PC-3 (cell line): ENCODE results near the gene TMEM132D.

ENCODE experiments used
- CTCF ChIP-seq: fragments of 300-600 bp; sonication (generic); conservative IDR thresholded peaks from 2 replicates; pipeline ENCODE4 v1.5.1; 2017; ENCODE audit warnings: antibody characterized with exemption, low read depth, mild to moderate bottlenecking, low read length
- EZH2 ChIP-seq: fragments of 300-600 bp; sonication (generic); IDR thresholded peaks from one replicate; pipeline ENCODE4 v1.6.1; 2017; ENCODE audit warnings: antibody characterized with exemption, mild to moderate bottlenecking, low read length; ENCODE audit not compliant: unreplicated experiment

- TF ChIP-seq CTCF, result no peak
- no peak for TF ChIP-seq EZH2
Measured at GRCh38 chr12:129413295-129413694, 490.5 kb downstream of the TMEM132D start.
